ENCODE data around the gene UST.

Gene UST

GRCh38 chr6:149049230-149049629 is 302.4 kb downstream of the UST start:
- DNase-seq = no peak

GRCh38 chr6:149050160-149050559 is 303.3 kb downstream of the UST start:
- no peak for DNase-seq

- DNase-seq = no peak
Observed at GRCh38 chr6:149052350-149053106, 305.7 kb downstream of the UST start.

GRCh38 chr6:149053848-149054558 is 307.2 kb downstream of the UST start:
- DNase-seq = peak; percentile 29

GRCh38 chr6:149054559-149055194 is 307.8 kb downstream of the UST start:
- no peak for DNase-seq

GRCh38 chr6:149055195-149055899 is 308.5 kb downstream of the UST start:
- no peak for DNase-seq

DNA sequence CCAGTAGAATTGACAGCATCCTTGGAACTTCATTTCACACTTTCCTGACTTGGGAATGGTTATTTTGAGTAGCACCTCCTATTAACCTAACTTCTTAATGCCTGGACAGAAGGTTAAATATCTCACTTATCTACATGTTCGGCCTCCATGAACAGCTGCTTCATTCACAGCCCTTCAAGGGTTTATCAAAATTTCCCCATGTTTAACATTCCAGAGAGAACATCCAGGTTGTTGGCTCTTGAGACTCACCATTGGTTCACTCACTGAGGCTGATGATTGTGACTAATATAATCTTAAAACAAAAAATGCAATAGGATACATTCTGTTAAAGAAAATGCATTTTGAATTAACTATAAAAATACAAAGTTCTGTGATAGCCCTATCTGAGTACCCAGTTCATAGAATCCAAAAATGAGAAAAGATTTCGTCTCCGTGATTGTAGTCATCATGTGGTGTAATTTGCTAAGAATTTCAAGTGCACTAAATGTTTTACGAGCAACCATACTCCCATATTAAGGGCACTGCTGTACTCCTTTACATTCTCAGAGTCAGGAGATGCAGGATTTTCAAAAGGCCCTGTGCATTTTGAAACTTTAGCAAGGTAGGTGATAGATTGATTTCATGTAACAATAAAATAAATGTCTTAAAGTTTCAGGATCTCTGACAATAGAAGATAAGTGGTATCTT is 310.1 kb downstream of the UST start:
- DNase-seq = no peak

- peak; percentile 8 for DNase-seq
Observed at GRCh38 chr6:149057464-149057840, 310.6 kb downstream of the UST start.

DNA sequence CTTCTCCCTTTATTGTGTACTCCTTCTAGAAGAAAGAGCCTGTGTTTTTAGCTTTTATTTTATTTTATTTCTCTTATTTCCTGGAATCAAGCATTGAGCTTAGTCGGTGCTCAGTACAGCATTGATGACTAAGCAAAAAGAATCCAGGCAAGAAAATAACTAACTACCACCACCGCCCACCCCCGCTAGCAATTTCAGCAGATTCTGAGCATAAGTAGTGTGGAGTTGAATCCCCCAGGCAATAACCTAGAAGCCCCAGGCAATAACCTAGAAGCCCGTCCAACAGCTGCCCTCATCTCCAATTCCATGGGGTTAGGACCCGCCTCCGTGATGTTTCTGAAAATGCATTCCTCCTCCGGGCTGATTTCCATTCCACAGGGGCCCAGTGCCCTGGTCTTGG is 312.7 kb downstream of the UST start:
- peak; percentile 18 for DNase-seq

GRCh38 chr6:149060300-149060984 is 313.6 kb downstream of the UST start:
- peak; percentile 79 for DNase-seq

GRCh38 chr6:149060985-149061760 is 314.3 kb downstream of the UST start:
- peak; percentile 94 for DNase-seq

- DNase-seq = no peak
Observed at GRCh38 chr6:149061930-149062329, 315.1 kb downstream of the UST start.

GRCh38 chr6:149062653-149063348 is 316.0 kb downstream of the UST start:
- DNase-seq = no peak

- DNase-seq = no peak
Observed at GRCh38 chr6:149063468-149063867, 316.6 kb downstream of the UST start.

DNA sequence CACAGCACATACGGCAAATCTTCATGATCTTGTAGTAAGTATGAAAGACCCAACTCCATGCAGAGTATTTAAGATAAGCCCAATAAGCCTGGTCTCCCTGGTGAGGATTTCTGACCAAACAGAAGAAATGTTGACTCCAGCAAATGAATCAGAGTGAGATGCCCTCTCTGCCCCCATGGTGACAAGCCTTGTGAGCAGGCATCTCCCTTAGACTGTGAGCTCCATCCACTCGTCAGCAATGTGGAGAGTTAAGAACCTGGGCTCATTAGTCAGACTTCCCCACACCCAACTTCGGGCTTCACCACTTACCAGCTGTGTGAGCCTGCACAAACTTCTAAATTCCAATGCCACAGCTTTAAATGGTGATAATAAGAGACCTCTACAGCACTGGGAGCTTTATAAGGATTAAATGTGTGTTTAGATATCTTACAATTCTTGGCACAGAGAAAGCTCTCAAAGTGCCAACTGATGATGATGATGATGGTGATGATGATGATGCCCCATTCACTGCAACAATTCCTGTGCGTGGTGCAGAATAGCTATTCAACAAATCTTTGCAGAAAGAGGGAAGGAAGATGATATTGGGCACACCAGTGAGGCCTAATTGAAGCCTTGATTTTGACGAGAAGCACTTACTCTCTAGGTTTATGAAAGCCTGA is 317.3 kb downstream of the UST start:
- DNase-seq = no peak

- DNase-seq = no peak
Observed at GRCh38 chr6:149064660-149065015, 317.8 kb downstream of the UST start.

GRCh38 chr6:149065121-149065520 is 318.3 kb downstream of the UST start:
- no peak for DNase-seq

- no peak for DNase-seq
Observed at GRCh38 chr6:149065658-149066556, 319.1 kb downstream of the UST start.

DNA sequence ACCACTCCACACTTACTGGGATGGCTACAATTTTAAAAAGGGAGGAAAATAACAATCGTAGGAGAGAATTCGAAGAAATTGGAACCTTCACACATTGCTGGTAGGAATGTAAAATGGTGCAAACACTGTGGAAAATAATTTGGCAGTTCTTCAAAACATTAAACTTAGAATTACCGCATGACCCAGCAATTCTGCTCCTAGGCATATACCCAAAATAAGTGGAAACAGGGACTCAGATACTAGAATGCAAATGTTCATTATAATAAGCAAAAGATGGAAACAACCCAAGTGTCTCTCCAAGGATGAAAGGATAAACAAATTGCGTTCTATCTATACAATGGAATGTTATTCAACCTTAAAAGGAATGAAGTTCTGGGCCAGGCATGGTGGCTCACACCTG is 325.2 kb downstream of the UST start:
- DNase-seq = no peak
